HepG2 (cell line): Measurements from ENCODE around the gene FGFR4.

Source experiments
- SIN3A ChIP-seq: IDR thresholded peaks from 2 replicates; pipeline ENCODE4 v1.6.1; 2011; ENCODE audit warnings: low read depth, mild to moderate bottlenecking, control low read depth, low read length, borderline replicate concordance
- TF ChIP-seq, protein P1 (sequence below): sonication (generic); formaldehyde crosslinking; IDR thresholded peaks from 2 replicates; pipeline ENCODE4 v1.5.0; 2020; ENCODE audit warnings: missing genetic modification reagents

DNA sequence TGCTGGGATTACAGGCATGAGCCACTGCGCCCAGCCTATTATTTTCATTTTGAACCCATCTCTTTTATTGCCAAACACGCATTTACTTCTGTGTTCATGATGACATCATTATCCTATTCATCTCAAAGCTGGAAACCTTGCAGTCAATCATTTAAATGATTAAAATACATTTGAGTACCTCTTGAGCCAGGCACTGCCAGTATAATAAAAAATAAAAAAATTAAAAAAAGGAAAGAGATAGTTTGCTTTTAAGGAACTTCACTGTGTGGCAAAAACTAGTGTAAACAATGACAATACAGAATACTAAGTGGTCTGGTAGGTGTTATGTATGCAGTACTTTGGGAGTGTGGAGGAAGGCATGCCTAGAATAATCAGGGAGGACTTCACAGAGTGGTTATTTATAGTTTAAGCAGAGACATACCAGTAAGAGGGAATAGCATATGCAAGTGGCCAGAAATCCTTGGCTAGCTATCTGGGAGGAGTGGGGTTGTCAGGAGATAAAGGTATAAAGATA lies 55.4 kb downstream of the FGFR4 start:
- TF ChIP-seq SIN3A, result no peak
- TF ChIP-seq, protein P1, sequence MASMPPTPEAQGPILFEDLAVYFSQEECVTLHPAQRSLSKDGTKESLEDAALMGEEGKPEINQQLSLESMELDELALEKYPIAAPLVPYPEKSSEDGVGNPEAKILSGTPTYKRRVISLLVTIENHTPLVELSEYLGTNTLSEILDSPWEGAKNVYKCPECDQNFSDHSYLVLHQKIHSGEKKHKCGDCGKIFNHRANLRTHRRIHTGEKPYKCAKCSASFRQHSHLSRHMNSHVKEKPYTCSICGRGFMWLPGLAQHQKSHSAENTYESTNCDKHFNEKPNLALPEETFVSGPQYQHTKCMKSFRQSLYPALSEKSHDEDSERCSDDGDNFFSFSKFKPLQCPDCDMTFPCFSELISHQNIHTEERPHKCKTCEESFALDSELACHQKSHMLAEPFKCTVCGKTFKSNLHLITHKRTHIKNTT (CRISPR knock-in tag), result no peak
